ENCODE results near the gene ANGPTL5.

GRCh38 chr11:101955278-101955677, 39.0 kb upstream of the ANGPTL5 start:
- TF ChIP-seq CTCF (IDR thresholded peaks at IDR 0.05) (no peak), EP300 (IDR thresholded peaks at IDR 0.05; ENCODE audit: borderline replicate concordance in 1 of 2, low read depth in 1 of 2, low read length in 1 of 2) (no peak), POLR2AphosphoS5 (IDR thresholded peaks at IDR 0.05; ENCODE audit: low read depth, low read length) (no peak), SIN3A (IDR thresholded peaks at IDR 0.05; ENCODE audit: borderline replicate concordance, low read depth, low read length) (no peak), TAF1 (IDR thresholded peaks at IDR 0.05; ENCODE audit: borderline replicate concordance, low read depth, low read length) (no peak), USF1 (IDR thresholded peaks at IDR 0.05; ENCODE audit: borderline replicate concordance, low read depth) (no peak), EZH2phosphoT487 (IDR thresholded peaks at IDR 0.05; ENCODE audit: borderline replicate concordance, low read depth) (no peak), PBX3 (IDR thresholded peaks at IDR 0.05) (no peak), RCOR1 (IDR thresholded peaks at IDR 0.05; ENCODE audit: low read length) (no peak)

All from SK-N-SH (cell line).